Muscle of arm (tissue), 12 donors: ENCODE measurements around the gene PCDHA11. TPM values are rescaled to one million over a fixed set of nuclear protein-coding genes. Genes with fewer than 3 reads are reported as not detected.

Experiments
- DNase-seq: peaks from one replicate; pipeline ENCODE4 v3.0.0-alpha.2; 2013
- polyA plus RNA-seq, 12 donors: library from polyadenylated mRNA; unstranded; fragments of 120-200 nt; gene quantifications; one replicate each; pipeline ENCODE4 v1.2.1, GENCODE V29; 2013; ENCODE audit not compliant: insufficient read length in 12 of 12

The PCDHA11 gene
- polyA plus RNA-seq, 12 donors = 0.05 to 0.38 (median 0.14) TPM; not detected in 5

DNA sequence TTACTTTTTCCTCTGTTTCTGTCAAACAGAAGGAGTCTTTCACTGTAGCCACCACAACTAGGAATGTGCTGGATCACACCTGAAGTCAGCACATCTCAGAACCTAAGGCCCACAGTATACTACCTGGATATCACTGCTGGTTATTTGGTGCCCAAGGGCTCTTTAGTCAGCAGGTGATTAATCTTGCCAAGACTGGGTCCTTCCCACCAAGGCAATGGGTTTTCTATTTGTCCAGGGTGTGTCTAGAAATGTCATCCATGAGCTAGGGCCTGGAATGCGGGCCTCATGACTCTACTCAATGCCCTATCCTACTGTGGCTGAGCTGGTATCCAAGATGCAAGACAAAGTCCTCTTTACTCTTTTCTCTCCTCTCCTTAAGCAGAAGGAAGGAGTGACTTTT, 47.6 kb downstream of the PCDHA11 start:
- no peak for DNase-seq

Other genes with a start within 250 kb of the PCDHA11 start
- gene CD14, start 235.8 kb upstream of the PCDHA11 start, polyA plus RNA-seq = 10 to 100 TPM in 11 of 12 donors, not detected in 1; 14.9 to 25.8 (median 17.4) TPM
- 10 to 100 TPM in 4 of 12 donors, 1 to 10 TPM in 7, not detected in 1; 6.0 to 21.9 (median 8.0) TPM for gene TMCO6, start 229.5 kb upstream of the PCDHA11 start, polyA plus RNA-seq
- 10 to 100 TPM in 11 of 12 donors, not detected in 1; 28.6 to 63.2 (median 52.0) TPM for gene NDUFA2, start 221.3 kb upstream of the PCDHA11 start, polyA plus RNA-seq
- 100 to 1,000 TPM in 4 of 12 donors, 10 to 100 TPM in 7, not detected in 1; 83.7 to 175 (median 93.7) TPM for gene IK, start 221.1 kb upstream of the PCDHA11 start, polyA plus RNA-seq
- 10 to 100 TPM in 11 of 12 donors, not detected in 1; 11.1 to 17.2 (median 13.0) TPM for gene WDR55, start 204.1 kb upstream of the PCDHA11 start, polyA plus RNA-seq
- under 1 TPM in 4 of 12 donors, not detected in 8; 0.09 to 0.27 (median 0.22) TPM for gene DND1, start 195.4 kb upstream of the PCDHA11 start, polyA plus RNA-seq
- gene HARS1, start 177.6 kb upstream of the PCDHA11 start, polyA plus RNA-seq = 10 to 100 TPM in 11 of 12 donors, not detected in 1; 28.7 to 58.3 (median 48.2) TPM
- gene HARS2, start 177.5 kb upstream of the PCDHA11 start, polyA plus RNA-seq = 10 to 100 TPM in 11 of 12 donors, not detected in 1; 23.0 to 36.9 (median 26.0) TPM
- 100 to 1,000 TPM in 1 of 12 donors, 10 to 100 TPM in 10, not detected in 1; 74.3 to 102 (median 83.6) TPM for gene ZMAT2, start 168.5 kb upstream of the PCDHA11 start, polyA plus RNA-seq
- gene PCDHA1, start 82.8 kb upstream of the PCDHA11 start, polyA plus RNA-seq = under 1 TPM in 4 of 12 donors, not detected in 8; 0.04 to 0.12 (median 0.07) TPM
- gene PCDHA2, start 74.1 kb upstream of the PCDHA11 start, polyA plus RNA-seq = under 1 TPM in 7 of 12 donors, not detected in 5; 0.04 to 0.16 (median 0.10) TPM
- under 1 TPM in 10 of 12 donors, not detected in 2; 0.09 to 0.48 (median 0.18) TPM for gene PCDHA3, start 67.9 kb upstream of the PCDHA11 start, polyA plus RNA-seq
- under 1 TPM in 10 of 12 donors, not detected in 2; 0.16 to 0.39 (median 0.31) TPM for gene PCDHA4, start 61.9 kb upstream of the PCDHA11 start, polyA plus RNA-seq
- gene PCDHA5, start 47.3 kb upstream of the PCDHA11 start, polyA plus RNA-seq = under 1 TPM in 6 of 12 donors, not detected in 6; 0.04 to 0.19 (median 0.09) TPM
- under 1 TPM in 9 of 12 donors, not detected in 3; 0.07 to 0.50 (median 0.17) TPM for gene PCDHA6, start 41.0 kb upstream of the PCDHA11 start, polyA plus RNA-seq
- gene PCDHA7, start 34.7 kb upstream of the PCDHA11 start, polyA plus RNA-seq = under 1 TPM in 9 of 12 donors, not detected in 3; 0.05 to 0.28 (median 0.17) TPM
- gene PCDHA8, start 27.8 kb upstream of the PCDHA11 start, polyA plus RNA-seq = under 1 TPM in 4 of 12 donors, not detected in 8; 0.05 to 0.14 (median 0.07) TPM
- gene PCDHA9, start 20.6 kb upstream of the PCDHA11 start, polyA plus RNA-seq = under 1 TPM in 6 of 12 donors, not detected in 6; 0.03 to 0.07 (median 0.03) TPM
- under 1 TPM in 10 of 12 donors, not detected in 2; 0.04 to 0.25 (median 0.10) TPM for gene PCDHA10, start 13.1 kb upstream of the PCDHA11 start, polyA plus RNA-seq
- under 1 TPM in 6 of 12 donors, not detected in 6; 0.04 to 0.28 (median 0.06) TPM for gene PCDHA12, start 6.4 kb downstream of the PCDHA11 start, polyA plus RNA-seq
- gene PCDHA13, start 13.2 kb downstream of the PCDHA11 start, polyA plus RNA-seq = 1 to 10 TPM in 1 of 12 donors, under 1 TPM in 7, not detected in 4; 0.03 to 2.8 (median 0.06) TPM
- under 1 TPM in 10 of 12 donors, not detected in 2; 0.07 to 0.51 (median 0.16) TPM for gene PCDHAC1, start 57.3 kb downstream of the PCDHA11 start, polyA plus RNA-seq
- 1 to 10 TPM in 6 of 12 donors, under 1 TPM in 4, not detected in 2; 0.66 to 9.4 (median 1.1) TPM for gene PCDHAC2, start 97.5 kb downstream of the PCDHA11 start, polyA plus RNA-seq
- under 1 TPM in 10 of 12 donors, not detected in 2; 0.05 to 0.23 (median 0.11) TPM for gene PCDHB1, start 182.4 kb downstream of the PCDHA11 start, polyA plus RNA-seq
- 1 to 10 TPM in 11 of 12 donors, not detected in 1; 2.9 to 5.8 (median 4.2) TPM for gene PCDHB2, start 225.7 kb downstream of the PCDHA11 start, polyA plus RNA-seq
- gene PCDHB3, start 231.5 kb downstream of the PCDHA11 start, polyA plus RNA-seq = 1 to 10 TPM in 10 of 12 donors, not detected in 2; 1.4 to 2.4 (median 2.1) TPM